ENCODE measurements around the gene CAMK2G.

GRCh38 chr10:73847031-73847430 lies 27.3 kb downstream of the CAMK2G start:
- TF ChIP-seq CTCF (IDR thresholded peaks at IDR 0.05; ENCODE audit: low read depth, low read length, missing input control) (no peak), MAX (IDR thresholded peaks at IDR 0.05) (no peak), ZBTB33 (IDR thresholded peaks at IDR 0.05) (no peak), SP1 (IDR thresholded peaks at IDR 0.05) (no peak), TAF1 (conservative IDR thresholded peaks at IDR 0.05) (no peak), JUND (IDR thresholded peaks at IDR 0.05) (no peak), EGR1 (IDR thresholded peaks at IDR 0.05; ENCODE audit: low read depth in 2 of 2) (no peak), GABPA (IDR thresholded peaks at IDR 0.05 in 1 of 2, conservative IDR thresholded peaks at IDR 0.05 in 1 of 2) (no peak), YY1 (IDR thresholded peaks at IDR 0.05) (no peak), NR2F2 (IDR thresholded peaks at IDR 0.05) (no peak), HNF4A (conservative IDR thresholded peaks at IDR 0.05) (no peak), REST (IDR thresholded peaks at IDR 0.05) (no peak), ATF3 (IDR thresholded peaks at IDR 0.05) (no peak), RAD21 (IDR thresholded peaks at IDR 0.05) (no peak)
